GM13977 (cell line): ENCODE measurements around the gene FRA10AC1.

Source experiments
- DNase-seq: peaks from one replicate; pipeline ENCODE4 v3.0.0; 2012; ENCODE audit warnings: low spot score
- in situ Hi-C: fragments of 300-500 bp; cut with MboI; formaldehyde crosslinking; loops from one replicate; pipeline ENCODE4 v1.12.0; 2022; ENCODE audit warnings: low sequenced_read_pairs, low pct_unique_long_range_greater_than_20kb, mixed read lengths, inconsistent platforms; ENCODE audit not compliant: unreplicated experiment
- TF ChIP-seq, protein P1 (sequence below): IDR thresholded peaks from 2 replicates; pipeline ENCODE4 v1.5.1; 2012; ENCODE audit warnings: mild to moderate bottlenecking, control low read depth; ENCODE audit not compliant: insufficient read depth; ENCODE audit errors: extremely low read depth, missing control alignments

FRA10AC1 gene

DNA sequence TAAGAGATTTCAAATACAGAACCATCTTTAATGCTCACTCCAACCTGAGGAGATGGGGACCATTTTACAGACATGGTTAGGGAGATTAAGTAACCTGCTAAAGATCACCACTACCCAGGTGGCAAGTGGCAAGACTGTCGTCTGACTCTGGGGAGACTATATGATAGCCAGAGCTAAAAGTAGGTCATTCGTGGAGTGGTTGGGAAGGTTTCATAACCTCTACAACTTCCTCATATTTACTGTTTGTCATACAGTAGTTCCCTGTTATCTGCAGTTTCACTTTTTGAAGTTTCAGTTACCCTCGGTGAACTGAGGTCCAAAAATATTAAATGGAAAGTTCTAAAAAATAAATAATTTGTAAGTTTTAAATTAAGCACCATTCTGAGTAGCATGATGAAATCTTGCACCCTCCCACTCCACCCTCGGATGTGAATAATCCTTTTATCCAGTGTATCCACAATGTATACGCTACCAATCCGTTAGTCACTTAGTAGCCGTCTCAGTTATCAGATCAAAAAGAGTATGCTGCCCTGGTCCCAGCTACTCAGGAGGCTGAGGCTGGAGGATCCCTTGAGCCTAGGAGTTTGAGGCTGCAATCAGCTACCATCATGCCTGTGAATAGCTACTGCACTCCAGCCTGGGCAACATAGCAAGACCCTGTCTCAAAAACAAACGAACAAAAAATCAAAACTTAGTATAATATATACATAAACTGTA is 40.4 kb upstream of the FRA10AC1 start:
- TF ChIP-seq, protein P1, sequence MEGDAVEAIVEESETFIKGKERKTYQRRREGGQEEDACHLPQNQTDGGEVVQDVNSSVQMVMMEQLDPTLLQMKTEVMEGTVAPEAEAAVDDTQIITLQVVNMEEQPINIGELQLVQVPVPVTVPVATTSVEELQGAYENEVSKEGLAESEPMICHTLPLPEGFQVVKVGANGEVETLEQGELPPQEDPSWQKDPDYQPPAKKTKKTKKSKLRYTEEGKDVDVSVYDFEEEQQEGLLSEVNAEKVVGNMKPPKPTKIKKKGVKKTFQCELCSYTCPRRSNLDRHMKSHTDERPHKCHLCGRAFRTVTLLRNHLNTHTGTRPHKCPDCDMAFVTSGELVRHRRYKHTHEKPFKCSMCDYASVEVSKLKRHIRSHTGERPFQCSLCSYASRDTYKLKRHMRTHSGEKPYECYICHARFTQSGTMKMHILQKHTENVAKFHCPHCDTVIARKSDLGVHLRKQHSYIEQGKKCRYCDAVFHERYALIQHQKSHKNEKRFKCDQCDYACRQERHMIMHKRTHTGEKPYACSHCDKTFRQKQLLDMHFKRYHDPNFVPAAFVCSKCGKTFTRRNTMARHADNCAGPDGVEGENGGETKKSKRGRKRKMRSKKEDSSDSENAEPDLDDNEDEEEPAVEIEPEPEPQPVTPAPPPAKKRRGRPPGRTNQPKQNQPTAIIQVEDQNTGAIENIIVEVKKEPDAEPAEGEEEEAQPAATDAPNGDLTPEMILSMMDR, result no peak
- in situ Hi-C loops, result no loop called here
- DNase-seq, result no peak

DNA sequence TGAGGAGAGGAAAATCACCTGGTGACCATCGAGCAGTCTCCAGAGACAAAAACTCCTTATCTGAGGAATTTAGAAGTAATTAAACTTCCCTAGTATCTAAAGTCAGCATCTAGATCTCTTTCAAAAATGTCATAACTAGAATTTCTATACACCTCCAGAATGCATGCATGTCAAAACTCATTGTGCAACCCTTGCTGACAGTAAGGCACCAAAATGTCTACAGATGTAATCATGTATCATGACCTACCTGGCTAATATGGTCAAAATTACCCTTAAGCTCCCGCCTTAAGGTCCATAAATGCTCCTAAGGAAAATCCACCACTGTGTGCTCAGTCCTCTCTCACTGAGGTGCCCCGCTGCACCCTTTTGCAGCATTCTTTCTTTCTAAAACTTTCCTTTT is 39.0 kb upstream of the FRA10AC1 start:
- no peak for DNase-seq

DNA sequence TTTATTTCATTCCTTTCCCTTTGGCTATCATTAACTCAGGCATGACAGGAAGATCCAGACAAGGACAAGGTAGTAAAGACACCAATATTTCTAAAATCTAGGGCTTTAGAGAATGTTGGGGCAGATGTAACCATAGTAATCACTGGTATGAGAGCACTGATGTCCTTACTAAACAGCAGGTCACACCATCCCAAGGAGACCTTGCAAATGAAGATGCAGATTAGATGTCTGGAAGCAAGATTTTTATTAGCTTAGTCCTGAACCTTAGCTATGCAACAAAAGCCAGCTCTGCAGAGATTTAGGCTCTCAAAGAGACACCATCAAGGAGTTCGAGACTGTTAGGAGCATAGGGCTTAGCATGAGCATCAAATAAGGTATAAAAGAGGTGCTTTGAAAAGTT is 23.6 kb upstream of the FRA10AC1 start:
- no peak for DNase-seq
- in situ Hi-C loops, result no loop called here
- TF ChIP-seq, protein P1, result no peak

More for the DNA sequence above, 39.0 kb upstream of the FRA10AC1 start:
- in situ Hi-C loops, result no loop called here
- TF ChIP-seq, protein P1, result no peak

DNA sequence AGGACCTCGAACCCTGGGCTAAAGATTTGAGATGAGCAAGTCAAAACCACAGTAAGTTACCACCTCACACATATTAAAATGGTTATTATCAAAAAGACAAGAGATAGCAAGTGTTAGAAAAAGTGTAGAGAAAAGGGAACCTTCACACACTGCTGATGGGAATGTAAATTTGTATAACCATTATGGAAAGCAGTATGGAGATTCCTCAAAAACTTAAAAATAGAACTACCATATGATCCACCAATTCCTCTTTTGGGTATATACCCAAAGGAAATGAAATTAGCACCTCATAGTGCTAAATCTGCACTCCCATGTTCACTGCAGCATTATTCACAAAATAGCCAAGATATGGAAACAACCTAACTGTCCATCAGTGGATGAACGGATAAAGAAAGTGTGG is 20.8 kb upstream of the FRA10AC1 start:
- in situ Hi-C loops, result no loop called here
- no peak for DNase-seq
- TF ChIP-seq, protein P1, result no peak

DNA sequence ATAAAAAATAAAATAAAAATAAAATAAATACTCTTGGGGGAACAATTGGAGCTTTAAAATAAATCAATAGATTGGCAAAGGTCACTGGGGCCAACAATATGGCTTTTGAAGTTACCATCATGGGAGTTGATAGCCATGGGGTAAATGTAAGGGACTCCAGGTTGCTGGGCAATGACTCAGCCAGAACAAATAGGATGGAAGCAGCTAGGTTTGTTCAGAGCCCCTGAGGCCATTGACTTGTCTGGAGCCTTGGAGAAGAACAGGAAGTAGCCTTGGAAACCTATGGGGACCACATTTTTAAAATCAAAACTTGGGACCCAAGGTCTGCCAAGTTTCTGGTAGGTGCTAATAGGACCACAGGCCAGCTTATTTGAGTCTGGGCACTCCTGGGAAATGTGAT is 20.2 kb upstream of the FRA10AC1 start:
- in situ Hi-C loops, result no loop called here
- DNase-seq, result no peak
- TF ChIP-seq, protein P1, result no peak

DNA sequence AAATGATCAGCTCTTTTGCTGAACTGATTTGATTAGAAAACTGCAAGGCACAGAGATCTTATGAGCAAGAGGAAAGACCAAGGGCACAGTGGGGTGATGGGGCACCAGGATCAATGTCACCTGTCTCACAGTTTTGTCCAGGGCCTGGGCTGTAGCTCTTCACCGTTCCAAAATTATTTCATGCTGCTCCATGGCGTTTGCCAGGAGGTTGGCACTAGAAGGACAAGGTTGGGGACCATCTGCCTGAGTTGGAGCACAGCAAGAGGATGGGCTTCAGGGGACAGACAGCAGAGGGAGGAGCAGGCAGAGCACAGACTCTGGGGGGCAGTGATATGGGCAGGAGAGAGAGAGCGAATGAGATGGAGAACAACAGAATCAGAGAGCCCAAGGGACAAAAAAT is 17.5 kb upstream of the FRA10AC1 start:
- TF ChIP-seq, protein P1, result no peak
- DNase-seq, result no peak
- in situ Hi-C loops, result no loop called here
